ENCODE measurements around the gene CWC15. TPM values are rescaled to one million over a fixed set of nuclear protein-coding genes. Genes with fewer than 3 reads are reported as not detected.

CWC15 gene
- polyA plus RNA-seq, 1 donor from 2014 or later: 151 TPM

DNA sequence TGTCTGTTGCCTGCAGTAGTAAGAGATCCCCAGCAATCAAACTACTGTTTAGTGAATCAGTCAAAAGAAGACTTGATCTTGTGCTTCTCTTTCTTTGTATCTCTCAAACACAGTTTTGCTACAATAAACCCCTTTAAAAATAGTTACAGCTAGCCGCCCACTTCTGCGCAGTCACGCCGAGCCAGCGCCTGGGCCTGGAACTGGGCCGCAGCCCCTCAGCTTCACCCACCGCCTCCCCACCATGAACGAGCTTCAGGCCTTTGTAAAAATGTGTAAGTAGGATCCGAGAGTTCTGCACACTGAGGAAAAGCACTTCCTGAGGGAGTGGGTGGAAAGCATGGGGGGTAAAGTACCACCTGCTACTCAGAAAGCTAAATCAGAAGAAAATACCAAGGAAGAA is 60.5 kb downstream of the CWC15 start:
- Histone ChIP-seq H3K9me2 (ENCODE audit: insufficient read depth, low read length) (no peaks in the 10 kb centered on the region), H3K27me3 (ENCODE audit: insufficient read depth, low read depth, low read length) (no peaks in the 10 kb centered on the region), H3K27ac (ENCODE audit: low read length) (no peak overlapping the region), H3K9me3 (ENCODE audit: low read length) (no peaks in the 10 kb centered on the region), H3K4me2 (ENCODE audit: low read length) (no peak overlapping the region), H3F3A (ENCODE audit: insufficient read depth, low read length, poor library complexity, severe bottlenecking) (no peaks in the 10 kb centered on the region), H3K36me3 (ENCODE audit: insufficient read depth, low read length) (no peaks in the 10 kb centered on the region), H3K9ac (ENCODE audit: low read length) (no peak overlapping the region), H3K79me2 (replicated peaks; ENCODE audit: insufficient read depth, low read length) (no peaks in the 10 kb centered on the region), H4K20me1 (ENCODE audit: insufficient read depth) (no peaks in the 10 kb centered on the region), H3K4me3 (ENCODE audit: low read length) (no peak overlapping the region), H2AFZ (ENCODE audit: low read depth, low read length) (no peak overlapping the region)
- TF ChIP-seq MXI1 (conservative IDR thresholded peaks at IDR 0.05; ENCODE audit: poor library complexity, severe bottlenecking) (no peak), SMC3 (conservative IDR thresholded peaks at IDR 0.05; ENCODE audit: poor library complexity) (no peak), POLR2AphosphoS5 (IDR thresholded peaks at IDR 0.05) (no peak), RAD21 (conservative IDR thresholded peaks at IDR 0.05) (no peak), EZH2 (IDR thresholded peaks at IDR 0.05; ENCODE audit: borderline replicate concordance, insufficient read depth, low read length, poor library complexity, severe bottlenecking) (no peak), EP300 (conservative IDR thresholded peaks at IDR 0.05; ENCODE audit: poor library complexity, severe bottlenecking) (no peak), TAF1 (IDR thresholded peaks at IDR 0.05; ENCODE audit: low read depth) (no peak)
- TF ChIP-seq, protein P1, sequence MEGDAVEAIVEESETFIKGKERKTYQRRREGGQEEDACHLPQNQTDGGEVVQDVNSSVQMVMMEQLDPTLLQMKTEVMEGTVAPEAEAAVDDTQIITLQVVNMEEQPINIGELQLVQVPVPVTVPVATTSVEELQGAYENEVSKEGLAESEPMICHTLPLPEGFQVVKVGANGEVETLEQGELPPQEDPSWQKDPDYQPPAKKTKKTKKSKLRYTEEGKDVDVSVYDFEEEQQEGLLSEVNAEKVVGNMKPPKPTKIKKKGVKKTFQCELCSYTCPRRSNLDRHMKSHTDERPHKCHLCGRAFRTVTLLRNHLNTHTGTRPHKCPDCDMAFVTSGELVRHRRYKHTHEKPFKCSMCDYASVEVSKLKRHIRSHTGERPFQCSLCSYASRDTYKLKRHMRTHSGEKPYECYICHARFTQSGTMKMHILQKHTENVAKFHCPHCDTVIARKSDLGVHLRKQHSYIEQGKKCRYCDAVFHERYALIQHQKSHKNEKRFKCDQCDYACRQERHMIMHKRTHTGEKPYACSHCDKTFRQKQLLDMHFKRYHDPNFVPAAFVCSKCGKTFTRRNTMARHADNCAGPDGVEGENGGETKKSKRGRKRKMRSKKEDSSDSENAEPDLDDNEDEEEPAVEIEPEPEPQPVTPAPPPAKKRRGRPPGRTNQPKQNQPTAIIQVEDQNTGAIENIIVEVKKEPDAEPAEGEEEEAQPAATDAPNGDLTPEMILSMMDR (IDR thresholded peaks at IDR 0.05; ENCODE audit: poor library complexity, severe bottlenecking): no peak
- TF ChIP-seq, protein P2, sequence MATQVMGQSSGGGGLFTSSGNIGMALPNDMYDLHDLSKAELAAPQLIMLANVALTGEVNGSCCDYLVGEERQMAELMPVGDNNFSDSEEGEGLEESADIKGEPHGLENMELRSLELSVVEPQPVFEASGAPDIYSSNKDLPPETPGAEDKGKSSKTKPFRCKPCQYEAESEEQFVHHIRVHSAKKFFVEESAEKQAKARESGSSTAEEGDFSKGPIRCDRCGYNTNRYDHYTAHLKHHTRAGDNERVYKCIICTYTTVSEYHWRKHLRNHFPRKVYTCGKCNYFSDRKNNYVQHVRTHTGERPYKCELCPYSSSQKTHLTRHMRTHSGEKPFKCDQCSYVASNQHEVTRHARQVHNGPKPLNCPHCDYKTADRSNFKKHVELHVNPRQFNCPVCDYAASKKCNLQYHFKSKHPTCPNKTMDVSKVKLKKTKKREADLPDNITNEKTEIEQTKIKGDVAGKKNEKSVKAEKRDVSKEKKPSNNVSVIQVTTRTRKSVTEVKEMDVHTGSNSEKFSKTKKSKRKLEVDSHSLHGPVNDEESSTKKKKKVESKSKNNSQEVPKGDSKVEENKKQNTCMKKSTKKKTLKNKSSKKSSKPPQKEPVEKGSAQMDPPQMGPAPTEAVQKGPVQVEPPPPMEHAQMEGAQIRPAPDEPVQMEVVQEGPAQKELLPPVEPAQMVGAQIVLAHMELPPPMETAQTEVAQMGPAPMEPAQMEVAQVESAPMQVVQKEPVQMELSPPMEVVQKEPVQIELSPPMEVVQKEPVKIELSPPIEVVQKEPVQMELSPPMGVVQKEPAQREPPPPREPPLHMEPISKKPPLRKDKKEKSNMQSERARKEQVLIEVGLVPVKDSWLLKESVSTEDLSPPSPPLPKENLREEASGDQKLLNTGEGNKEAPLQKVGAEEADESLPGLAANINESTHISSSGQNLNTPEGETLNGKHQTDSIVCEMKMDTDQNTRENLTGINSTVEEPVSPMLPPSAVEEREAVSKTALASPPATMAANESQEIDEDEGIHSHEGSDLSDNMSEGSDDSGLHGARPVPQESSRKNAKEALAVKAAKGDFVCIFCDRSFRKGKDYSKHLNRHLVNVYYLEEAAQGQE (IDR thresholded peaks at IDR 0.05; ENCODE audit: borderline replicate concordance): no peak

Other genes with a start within 250 kb of the CWC15 start
- gene AMOTL1, start 205.2 kb downstream of the CWC15 start, polyA plus RNA-seq: 10.7 and 12.6 TPM in 2 replicates
- gene KDM4D, start 153 bp upstream of the CWC15 start, polyA plus RNA-seq: 1.3 and 1.5 TPM in 2 replicates
- not detected in 2 replicates for gene KDM4E, start 51.7 kb upstream of the CWC15 start, polyA plus RNA-seq
- gene KDM4F, start 75.9 kb upstream of the CWC15 start, polyA plus RNA-seq: not detected in 2 replicates
- gene SRSF8, start 93.4 kb upstream of the CWC15 start, polyA plus RNA-seq: 44.6 and 54.6 TPM in 2 replicates
- gene ENDOD1, start 116.3 kb upstream of the CWC15 start, polyA plus RNA-seq: 3.1 and 4.9 TPM in 2 replicates

All from neural cell (in vitro differentiated cells).